GM23338 (cell line): ENCODE results near the gene CNNM2. TPM values are rescaled to one million over a fixed set of nuclear protein-coding genes. Genes with fewer than 3 reads are reported as not detected.

Experiments
- ATAC-seq: fragments of 200-7000 bp; cut with Tn5 transposase; 3 replicates; pipeline ENCODE4 v1.9.1; 2020
- DNase-seq: peaks from one replicate; pipeline ENCODE4 v3.0.0-alpha.2; 2015; ENCODE audit warnings: low spot score
- H2AFZ ChIP-seq: fragments of 200-600 bp; sonication (generic); 2 replicates; pipeline ENCODE4 v1.8.0; 2016; ENCODE audit warnings: antibody characterized with exemption, mild to moderate bottlenecking, moderate library complexity
- H3F3A ChIP-seq: fragments of 200-600 bp; sonication (generic); replicated peaks from 2 replicates; pipeline ENCODE4 v1.8.0; 2017; ENCODE audit warnings: antibody characterized with exemption, mixed run types, low read depth
- H3K27ac ChIP-seq: fragments of 200-600 bp; sonication (generic); 2 replicates; pipeline ENCODE4 v1.6.1; 2016; ENCODE audit warnings: low read depth
- H3K27me3 ChIP-seq: fragments of 200-600 bp; sonication (generic); 2 replicates; pipeline ENCODE4 v1.8.0; 2016; ENCODE audit warnings: mild to moderate bottlenecking, mixed run types, moderate library complexity; ENCODE audit not compliant: insufficient read depth
- H3K36me3 ChIP-seq: fragments of 200-600 bp; sonication (generic); 2 replicates; pipeline ENCODE4 v1.8.0; 2016; ENCODE audit warnings: mild to moderate bottlenecking; ENCODE audit not compliant: insufficient read depth
- H3K4me1 ChIP-seq: fragments of 200-600 bp; sonication (generic); 2 replicates; pipeline ENCODE4 v1.8.0; 2016; ENCODE audit warnings: mild to moderate bottlenecking, moderate library complexity; ENCODE audit not compliant: insufficient read depth
- H3K4me2 ChIP-seq: fragments of 200-600 bp; sonication (generic); 2 replicates; pipeline ENCODE4 v1.7.1; 2017; ENCODE audit warnings: mixed run types
- H3K4me3 ChIP-seq: fragments of 200-600 bp; sonication (generic); 2 replicates; pipeline ENCODE4 v1.6.1; 2016; ENCODE audit warnings: mixed run types
- H3K79me2 ChIP-seq: fragments of 200-600 bp; sonication (generic); replicated peaks from 2 replicates; pipeline ENCODE4 v1.8.0; 2017; ENCODE audit warnings: mild to moderate bottlenecking; ENCODE audit not compliant: insufficient read depth
- H3K9me2 ChIP-seq: fragments of 200-600 bp; sonication (generic); 2 replicates; pipeline ENCODE4 v1.8.0; 2017; ENCODE audit not compliant: insufficient read depth
- H4K20me1 ChIP-seq: fragments of 200-600 bp; sonication (generic); replicated peaks from 2 replicates; pipeline ENCODE4 v1.8.0; 2017; ENCODE audit warnings: mild to moderate bottlenecking; ENCODE audit not compliant: insufficient read depth
- H3K27ac Mint-ChIP-seq: 2 replicates; pipeline ENCODE4 v1.8.0; 2020; ENCODE audit warnings: inconsistent platforms, mild to moderate bottlenecking, moderate library complexity, mixed read lengths
- H3K27me3 Mint-ChIP-seq: 3 replicates; pipeline ENCODE4 v1.8.0; 2022; ENCODE audit warnings: low read depth, mild to moderate bottlenecking, moderate library complexity, mixed read lengths, inconsistent platforms; ENCODE audit not compliant: insufficient read depth, poor library complexity
- H3K36me3 Mint-ChIP-seq: 3 replicates; pipeline ENCODE4 v1.8.0; 2021; ENCODE audit warnings: low read depth, mild to moderate bottlenecking, inconsistent platforms, moderate library complexity, mixed read lengths
- H3K4me1 Mint-ChIP-seq: 3 replicates; pipeline ENCODE4 v1.8.0; 2020; ENCODE audit warnings: mild to moderate bottlenecking, inconsistent platforms, mixed read lengths
- H3K4me3 Mint-ChIP-seq: 3 replicates; pipeline ENCODE4 v1.8.0; 2021; ENCODE audit warnings: moderate library complexity, mild to moderate bottlenecking, inconsistent platforms, mixed read lengths
- H3K9me3 Mint-ChIP-seq: 3 replicates; pipeline ENCODE4 v1.8.0; 2020; ENCODE audit warnings: moderate library complexity, mild to moderate bottlenecking, inconsistent platforms, mixed read lengths
- CREB1 ChIP-seq: fragments of 250-450 bp; sonication (Bioruptor Pico); IDR thresholded peaks from 2 replicates; pipeline ENCODE4 v1.5.0; 2020; ENCODE audit warnings: low read depth, mild to moderate bottlenecking, moderate library complexity
- EZH2 ChIP-seq: fragments of 200-600 bp; sonication (generic); IDR thresholded peaks from one replicate; pipeline ENCODE4 v1.8.0; 2017; ENCODE audit warnings: antibody characterized with exemption, mild to moderate bottlenecking, low read depth; ENCODE audit not compliant: unreplicated experiment
- EZH2phosphoT487 ChIP-seq: fragments of 200-600 bp; sonication (generic); IDR thresholded peaks from one replicate; pipeline ENCODE4 v1.8.1; 2018; ENCODE audit warnings: antibody characterized with exemption; ENCODE audit not compliant: unreplicated experiment
- POLR2AphosphoS5 ChIP-seq: IDR thresholded peaks from 2 replicates; pipeline ENCODE4 v1.6.1; 2016; ENCODE audit warnings: antibody characterized with exemption, low read depth
- STAT1 ChIP-seq: IDR thresholded peaks from one replicate; pipeline ENCODE4 v1.6.1; 2016; ENCODE audit warnings: antibody characterized with exemption; ENCODE audit not compliant: unreplicated experiment
- ZNF114 ChIP-seq: fragments of 250-450 bp; sonication (Bioruptor Pico); IDR thresholded peaks from 2 replicates; pipeline ENCODE4 v1.5.0; 2020; ENCODE audit warnings: mild to moderate bottlenecking, moderate library complexity
- ZNF331 ChIP-seq: fragments of 250-450 bp; sonication (Bioruptor Pico); IDR thresholded peaks from 2 replicates; pipeline ENCODE4 v1.5.0; 2020; ENCODE audit warnings: low read depth, mild to moderate bottlenecking, moderate library complexity
- polyA plus RNA-seq: library from polyadenylated mRNA; unstranded; fragments of >200 nt; fragmentation: Nextera tagmentation; extraction: Ambion mirVana; gene quantifications from 2 replicates; pipeline ENCODE4 v1.2.1, GENCODE V29; 2016
- total RNA-seq: library from RNA; depleted of rRNA; stranded (reverse); fragments of >200 nt; shearing (Covaris generic); gene quantifications from 2 replicates; pipeline ENCODE4 v1.2.3, GENCODE V29; 2014
- TF ChIP-seq, protein P1 (sequence below): IDR thresholded peaks from one replicate; pipeline ENCODE4 v1.6.1; 2018; ENCODE audit warnings: antibody characterized with exemption; ENCODE audit not compliant: unreplicated experiment
- TF ChIP-seq, protein P2 (sequence below): fragments of 250-450 bp; sonication (Bioruptor Pico); IDR thresholded peaks from 2 replicates; pipeline ENCODE4 v1.5.0; 2020; ENCODE audit warnings: mild to moderate bottlenecking, moderate library complexity
- TF ChIP-seq, protein P3 (sequence below), 2 experiments: fragments of 200-600 bp in 1 of 2; sonication (generic) in 1 of 2; conservative IDR thresholded peaks; 2 replicates each; pipeline versions ENCODE4 v1.5.1 to v1.6.1; 2016 to 2017; ENCODE audit warnings: antibody characterized with exemption in 2 of 2, low read depth in 2 of 2, mild to moderate bottlenecking in 2 of 2, moderate library complexity in 1 of 2

Gene CNNM2
- total and polyA plus RNA-seq, 2 experiments from 2014 or later: 4.5 to 31.3 TPM

DNA sequence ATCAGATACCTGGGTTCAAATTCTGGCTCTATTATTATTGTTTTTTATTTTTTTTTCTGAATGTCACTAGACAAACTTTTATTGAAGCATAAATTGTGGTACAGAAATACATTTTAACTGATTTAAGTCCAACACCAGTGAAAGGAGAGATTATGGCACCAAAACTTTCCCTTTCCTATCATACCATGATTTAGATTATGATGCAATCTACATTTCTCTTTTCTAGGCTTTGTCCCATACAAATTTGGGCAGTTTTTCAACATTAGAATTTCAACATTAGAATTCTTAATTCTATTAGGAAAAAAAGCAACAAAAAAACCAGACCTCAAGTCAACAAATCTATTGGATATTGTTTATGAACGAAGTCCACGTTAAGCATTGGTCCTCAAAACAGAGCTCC is 37.8 kb upstream of the CNNM2 start (continued):
- TF ChIP-seq, protein P1, sequence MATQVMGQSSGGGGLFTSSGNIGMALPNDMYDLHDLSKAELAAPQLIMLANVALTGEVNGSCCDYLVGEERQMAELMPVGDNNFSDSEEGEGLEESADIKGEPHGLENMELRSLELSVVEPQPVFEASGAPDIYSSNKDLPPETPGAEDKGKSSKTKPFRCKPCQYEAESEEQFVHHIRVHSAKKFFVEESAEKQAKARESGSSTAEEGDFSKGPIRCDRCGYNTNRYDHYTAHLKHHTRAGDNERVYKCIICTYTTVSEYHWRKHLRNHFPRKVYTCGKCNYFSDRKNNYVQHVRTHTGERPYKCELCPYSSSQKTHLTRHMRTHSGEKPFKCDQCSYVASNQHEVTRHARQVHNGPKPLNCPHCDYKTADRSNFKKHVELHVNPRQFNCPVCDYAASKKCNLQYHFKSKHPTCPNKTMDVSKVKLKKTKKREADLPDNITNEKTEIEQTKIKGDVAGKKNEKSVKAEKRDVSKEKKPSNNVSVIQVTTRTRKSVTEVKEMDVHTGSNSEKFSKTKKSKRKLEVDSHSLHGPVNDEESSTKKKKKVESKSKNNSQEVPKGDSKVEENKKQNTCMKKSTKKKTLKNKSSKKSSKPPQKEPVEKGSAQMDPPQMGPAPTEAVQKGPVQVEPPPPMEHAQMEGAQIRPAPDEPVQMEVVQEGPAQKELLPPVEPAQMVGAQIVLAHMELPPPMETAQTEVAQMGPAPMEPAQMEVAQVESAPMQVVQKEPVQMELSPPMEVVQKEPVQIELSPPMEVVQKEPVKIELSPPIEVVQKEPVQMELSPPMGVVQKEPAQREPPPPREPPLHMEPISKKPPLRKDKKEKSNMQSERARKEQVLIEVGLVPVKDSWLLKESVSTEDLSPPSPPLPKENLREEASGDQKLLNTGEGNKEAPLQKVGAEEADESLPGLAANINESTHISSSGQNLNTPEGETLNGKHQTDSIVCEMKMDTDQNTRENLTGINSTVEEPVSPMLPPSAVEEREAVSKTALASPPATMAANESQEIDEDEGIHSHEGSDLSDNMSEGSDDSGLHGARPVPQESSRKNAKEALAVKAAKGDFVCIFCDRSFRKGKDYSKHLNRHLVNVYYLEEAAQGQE: no peak
- no peak for TF ChIP-seq EZH2
- TF ChIP-seq STAT1: no peak

DNA sequence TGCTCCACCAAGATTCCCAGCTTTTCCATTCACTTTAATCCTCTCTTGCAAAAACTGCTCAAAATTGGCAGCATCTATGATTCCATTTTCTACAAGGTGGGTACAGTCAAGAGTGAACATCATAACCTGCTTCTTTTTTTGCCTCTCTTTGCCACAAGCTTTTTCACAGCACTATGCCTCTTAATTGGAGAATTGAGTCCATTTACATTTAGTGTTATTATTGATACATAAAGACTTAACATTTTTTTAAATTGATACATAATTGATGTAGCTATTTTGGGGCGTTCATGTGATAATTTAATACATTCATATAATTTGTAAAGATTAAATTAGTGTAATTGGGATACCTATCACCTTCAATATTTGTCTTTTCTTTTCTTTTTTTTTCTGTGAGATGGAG is 30.0 kb upstream of the CNNM2 start:
- Mint-ChIP-seq H3K36me3 (peaks cover 3% of the 10 kb centered on the region; the same call in 2 of the 3 replicates), H3K4me1 (no peaks in the 10 kb centered on the region), H3K9me3 (no peaks in the 10 kb centered on the region), H3K4me3 (no peak overlapping the region), H3K27me3 (peaks cover 3% of the 10 kb centered on the region), H3K27ac (no peak overlapping the region)
- Histone ChIP-seq H3K27me3 (no peaks in the 10 kb centered on the region), H3F3A (no peaks in the 10 kb centered on the region), H3K4me1 (no peaks in the 10 kb centered on the region), H4K20me1 (no peaks in the 10 kb centered on the region), H3K79me2 (no peaks in the 10 kb centered on the region), H3K4me3 (no peak overlapping the region), H3K9me2 (no peaks in the 10 kb centered on the region), H3K27ac (no peak overlapping the region), H2AFZ (no peak overlapping the region), H3K4me2 (no peak overlapping the region), H3K36me3 (no peaks in the 10 kb centered on the region)
- ATAC-seq: no peak
- DNase-seq: no peak
- TF ChIP-seq, protein P1: no peak
- TF ChIP-seq, protein P2, sequence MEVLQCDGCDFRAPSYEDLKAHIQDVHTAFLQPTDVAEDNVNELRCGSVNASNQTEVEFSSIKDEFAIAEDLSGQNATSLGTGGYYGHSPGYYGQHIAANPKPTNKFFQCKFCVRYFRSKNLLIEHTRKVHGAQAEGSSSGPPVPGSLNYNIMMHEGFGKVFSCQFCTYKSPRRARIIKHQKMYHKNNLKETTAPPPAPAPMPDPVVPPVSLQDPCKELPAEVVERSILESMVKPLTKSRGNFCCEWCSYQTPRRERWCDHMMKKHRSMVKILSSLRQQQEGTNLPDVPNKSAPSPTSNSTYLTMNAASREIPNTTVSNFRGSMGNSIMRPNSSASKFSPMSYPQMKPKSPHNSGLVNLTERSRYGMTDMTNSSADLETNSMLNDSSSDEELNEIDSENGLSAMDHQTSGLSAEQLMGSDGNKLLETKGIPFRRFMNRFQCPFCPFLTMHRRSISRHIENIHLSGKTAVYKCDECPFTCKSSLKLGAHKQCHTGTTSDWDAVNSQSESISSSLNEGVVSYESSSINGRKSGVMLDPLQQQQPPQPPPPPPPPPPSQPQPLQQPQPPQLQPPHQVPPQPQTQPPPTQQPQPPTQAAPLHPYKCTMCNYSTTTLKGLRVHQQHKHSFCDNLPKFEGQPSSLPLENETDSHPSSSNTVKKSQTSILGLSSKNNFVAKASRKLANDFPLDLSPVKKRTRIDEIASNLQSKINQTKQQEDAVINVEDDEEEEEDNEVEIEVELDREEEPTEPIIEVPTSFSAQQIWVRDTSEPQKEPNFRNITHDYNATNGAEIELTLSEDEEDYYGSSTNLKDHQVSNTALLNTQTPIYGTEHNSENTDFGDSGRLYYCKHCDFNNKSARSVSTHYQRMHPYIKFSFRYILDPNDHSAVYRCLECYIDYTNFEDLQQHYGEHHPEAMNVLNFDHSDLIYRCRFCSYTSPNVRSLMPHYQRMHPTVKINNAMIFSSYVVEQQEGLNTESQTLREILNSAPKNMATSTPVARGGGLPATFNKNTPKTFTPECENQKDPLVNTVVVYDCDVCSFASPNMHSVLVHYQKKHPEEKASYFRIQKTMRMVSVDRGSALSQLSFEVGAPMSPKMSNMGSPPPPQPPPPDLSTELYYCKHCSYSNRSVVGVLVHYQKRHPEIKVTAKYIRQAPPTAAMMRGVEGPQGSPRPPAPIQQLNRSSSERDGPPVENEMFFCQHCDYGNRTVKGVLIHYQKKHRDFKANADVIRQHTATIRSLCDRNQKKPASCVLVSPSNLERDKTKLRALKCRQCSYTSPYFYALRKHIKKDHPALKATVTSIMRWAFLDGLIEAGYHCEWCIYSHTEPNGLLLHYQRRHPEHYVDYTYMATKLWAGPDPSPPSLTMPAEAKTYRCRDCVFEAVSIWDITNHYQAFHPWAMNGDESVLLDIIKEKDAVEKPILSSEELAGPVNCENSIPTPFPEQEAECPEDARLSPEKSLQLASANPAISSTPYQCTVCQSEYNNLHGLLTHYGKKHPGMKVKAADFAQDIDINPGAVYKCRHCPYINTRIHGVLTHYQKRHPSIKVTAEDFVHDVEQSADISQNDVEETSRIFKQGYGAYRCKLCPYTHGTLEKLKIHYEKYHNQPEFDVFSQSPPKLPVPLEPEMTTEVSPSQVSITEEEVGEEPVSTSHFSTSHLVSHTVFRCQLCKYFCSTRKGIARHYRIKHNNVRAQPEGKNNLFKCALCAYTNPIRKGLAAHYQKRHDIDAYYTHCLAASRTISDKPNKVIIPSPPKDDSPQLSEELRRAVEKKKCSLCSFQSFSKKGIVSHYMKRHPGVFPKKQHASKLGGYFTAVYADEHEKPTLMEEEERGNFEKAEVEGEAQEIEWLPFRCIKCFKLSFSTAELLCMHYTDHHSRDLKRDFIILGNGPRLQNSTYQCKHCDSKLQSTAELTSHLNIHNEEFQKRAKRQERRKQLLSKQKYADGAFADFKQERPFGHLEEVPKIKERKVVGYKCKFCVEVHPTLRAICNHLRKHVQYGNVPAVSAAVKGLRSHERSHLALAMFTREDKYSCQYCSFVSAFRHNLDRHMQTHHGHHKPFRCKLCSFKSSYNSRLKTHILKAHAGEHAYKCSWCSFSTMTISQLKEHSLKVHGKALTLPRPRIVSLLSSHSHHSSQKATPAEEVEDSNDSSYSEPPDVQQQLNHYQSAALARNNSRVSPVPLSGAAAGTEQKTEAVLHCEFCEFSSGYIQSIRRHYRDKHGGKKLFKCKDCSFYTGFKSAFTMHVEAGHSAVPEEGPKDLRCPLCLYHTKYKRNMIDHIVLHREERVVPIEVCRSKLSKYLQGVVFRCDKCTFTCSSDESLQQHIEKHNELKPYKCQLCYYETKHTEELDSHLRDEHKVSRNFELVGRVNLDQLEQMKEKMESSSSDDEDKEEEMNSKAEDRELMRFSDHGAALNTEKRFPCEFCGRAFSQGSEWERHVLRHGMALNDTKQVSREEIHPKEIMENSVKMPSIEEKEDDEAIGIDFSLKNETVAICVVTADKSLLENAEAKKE (CRISPR knock-in tag): no peak
- TF ChIP-seq EZH2 (no peak), POLR2AphosphoS5 (no peak), CREB1 (no peak), ZNF114 (CRISPR knock-in tag) (no peak), ZNF331 (CRISPR knock-in tag) (no peak), EZH2phosphoT487 (no peak)
- TF ChIP-seq, protein P3, sequence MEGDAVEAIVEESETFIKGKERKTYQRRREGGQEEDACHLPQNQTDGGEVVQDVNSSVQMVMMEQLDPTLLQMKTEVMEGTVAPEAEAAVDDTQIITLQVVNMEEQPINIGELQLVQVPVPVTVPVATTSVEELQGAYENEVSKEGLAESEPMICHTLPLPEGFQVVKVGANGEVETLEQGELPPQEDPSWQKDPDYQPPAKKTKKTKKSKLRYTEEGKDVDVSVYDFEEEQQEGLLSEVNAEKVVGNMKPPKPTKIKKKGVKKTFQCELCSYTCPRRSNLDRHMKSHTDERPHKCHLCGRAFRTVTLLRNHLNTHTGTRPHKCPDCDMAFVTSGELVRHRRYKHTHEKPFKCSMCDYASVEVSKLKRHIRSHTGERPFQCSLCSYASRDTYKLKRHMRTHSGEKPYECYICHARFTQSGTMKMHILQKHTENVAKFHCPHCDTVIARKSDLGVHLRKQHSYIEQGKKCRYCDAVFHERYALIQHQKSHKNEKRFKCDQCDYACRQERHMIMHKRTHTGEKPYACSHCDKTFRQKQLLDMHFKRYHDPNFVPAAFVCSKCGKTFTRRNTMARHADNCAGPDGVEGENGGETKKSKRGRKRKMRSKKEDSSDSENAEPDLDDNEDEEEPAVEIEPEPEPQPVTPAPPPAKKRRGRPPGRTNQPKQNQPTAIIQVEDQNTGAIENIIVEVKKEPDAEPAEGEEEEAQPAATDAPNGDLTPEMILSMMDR (conservative IDR thresholded peaks at IDR 0.05; ENCODE audit: low read depth in 2 of 2): no peak
